Osteoblast (primary cell): Measurements from ENCODE around the gene GPR15LG. TPM values are rescaled to one million over a fixed set of nuclear protein-coding genes. Genes with fewer than 3 reads are reported as not detected.
"Not testable (repeated sequence)": the region's sequence is repeated elsewhere in the genome, so short reads cannot be mapped to it uniquely, and the experiment has no call there.

Source experiments
- DNase-seq: peaks from one replicate; pipeline ENCODE4 v3.0.0; 2011; ENCODE audit warnings: low spot score, mixed read lengths; ENCODE audit not compliant: insufficient read length; ENCODE audit errors: missing footprints
- H2AFZ ChIP-seq: 2 replicates; pipeline ENCODE4 v1.6.0; 2011; ENCODE audit warnings: mild to moderate bottlenecking, low read length
- H3K27ac ChIP-seq: 2 replicates; pipeline ENCODE4 v1.5.1; 2011; ENCODE audit warnings: mild to moderate bottlenecking, low read depth, low read length, moderate library complexity
- H3K27me3 ChIP-seq: 2 replicates; pipeline ENCODE4 v1.6.0; 2012; ENCODE audit warnings: mild to moderate bottlenecking, control low read depth, inconsistent platforms, low read length, moderate library complexity; ENCODE audit not compliant: insufficient read depth
- H3K36me3 ChIP-seq: 2 replicates; pipeline ENCODE4 v1.5.1; 2011; ENCODE audit warnings: mild to moderate bottlenecking, low read length, control low read depth, moderate library complexity; ENCODE audit not compliant: insufficient read depth
- H3K4me1 ChIP-seq: 2 replicates; pipeline ENCODE4 v1.5.1; 2011; ENCODE audit warnings: mild to moderate bottlenecking, low read length, control low read depth, moderate library complexity; ENCODE audit not compliant: insufficient read depth
- H3K4me2 ChIP-seq: 2 replicates; pipeline ENCODE4 v1.6.0; 2011; ENCODE audit warnings: mild to moderate bottlenecking, low read length; ENCODE audit not compliant: insufficient read depth
- H3K4me3 ChIP-seq: fragments of 200-600 bp; sonication (generic); 3 replicates; pipeline ENCODE4 v1.5.1; 2012; ENCODE audit warnings: mild to moderate bottlenecking, low read length, inconsistent platforms; ENCODE audit not compliant: insufficient read depth
- H3K79me2 ChIP-seq: 2 replicates; pipeline ENCODE4 v1.6.0; 2012; ENCODE audit warnings: mild to moderate bottlenecking, low read length, control low read depth, inconsistent platforms; ENCODE audit not compliant: insufficient read depth
- H3K9me3 ChIP-seq: 2 replicates; pipeline ENCODE4 v1.5.1; 2011; ENCODE audit warnings: low read depth, low read length, control low read depth
- H4K20me1 ChIP-seq: 2 replicates; pipeline ENCODE4 v1.6.0; 2012; ENCODE audit warnings: mild to moderate bottlenecking, low read length, control low read depth; ENCODE audit not compliant: insufficient read depth
- CTCF ChIP-seq: IDR thresholded peaks from 2 replicates; pipeline ENCODE4 v1.5.1; 2011; ENCODE audit warnings: mild to moderate bottlenecking, low read depth, low read length, moderate library complexity; ENCODE audit errors: extremely low read depth
- total RNA-seq: library from RNA; depleted of rRNA; stranded (reverse); fragments of >200 nt; gene quantifications from 2 replicates; pipeline ENCODE4 v1.2.3, GENCODE V29; 2012

GPR15LG gene
- total RNA-seq, 1 donor, result not detected

- peaks cover 86% of the 10 kb centered on the region for H3K36me3 ChIP-seq
- no peak for DNase-seq
- H3K4me3 ChIP-seq, result no peak overlapping the region
- no peak overlapping the region for H2AFZ ChIP-seq
- TF ChIP-seq CTCF, result no peak
- no peak overlapping the region for H3K27ac ChIP-seq
- peaks cover 4% of the 10 kb centered on the region for H3K79me2 ChIP-seq
- no peaks in the 10 kb centered on the region for H3K4me1 ChIP-seq
- H3K27me3 ChIP-seq, result no peaks in the 10 kb centered on the region
- no peaks in the 10 kb centered on the region for H3K9me3 ChIP-seq
- no peaks in the 10 kb centered on the region for H4K20me1 ChIP-seq
- H3K4me2 ChIP-seq, result no peak overlapping the region
Observed at GRCh38 chr10:84147347-84147746, 26.3 kb upstream of the GPR15LG start.

DNA sequence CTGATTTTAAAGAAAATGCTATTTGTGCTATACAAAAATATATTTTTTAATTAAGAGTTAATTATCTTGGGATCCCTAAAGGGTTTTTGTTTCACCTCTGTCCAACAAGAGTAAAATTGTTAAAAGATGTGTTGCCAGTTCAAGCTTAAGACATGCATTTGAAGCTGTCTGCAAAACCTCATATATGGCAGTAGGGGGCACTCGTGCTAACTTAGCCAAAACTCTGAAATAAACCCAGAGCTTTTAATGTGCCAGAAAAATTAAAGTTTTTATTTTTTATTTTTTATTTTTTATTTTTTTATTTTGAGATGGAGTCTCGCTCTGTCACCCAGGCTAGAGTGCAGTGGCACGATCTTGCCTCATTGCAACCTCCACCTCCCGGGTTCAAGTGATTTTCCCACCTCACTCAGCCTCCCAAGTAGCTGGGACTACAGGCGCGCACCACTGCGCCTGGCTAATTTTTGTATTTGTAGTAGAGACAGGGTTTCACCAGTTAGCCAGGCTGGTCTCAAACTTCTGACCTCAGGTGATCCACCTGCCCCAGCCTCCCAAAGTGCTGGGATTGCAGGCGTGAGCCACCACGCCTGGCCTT is 25.5 kb upstream of the GPR15LG start:
- not testable (repeated sequence) for H3K79me2 ChIP-seq, H4K20me1 ChIP-seq, H3K27me3 ChIP-seq, H3K4me1 ChIP-seq, H3K27ac ChIP-seq, H2AFZ ChIP-seq, H3K4me3 ChIP-seq, H3K9me3 ChIP-seq, H3K4me2 ChIP-seq
- H3K36me3 ChIP-seq, result peaks cover 84% of the 10 kb centered on the region
- TF ChIP-seq CTCF, result peak; percentile 70
- peak; percentile 31 for DNase-seq

- H4K20me1 ChIP-seq, result no peaks in the 10 kb centered on the region
- H3K4me3 ChIP-seq, result no peak overlapping the region
- H3K36me3 ChIP-seq, result peaks cover 69% of the 10 kb centered on the region
- H3K27me3 ChIP-seq, result no peaks in the 10 kb centered on the region
- no peak for TF ChIP-seq CTCF
- no peak overlapping the region for H3K4me2 ChIP-seq
- no peak overlapping the region for H2AFZ ChIP-seq
- no peak for DNase-seq
- no peaks in the 10 kb centered on the region for H3K4me1 ChIP-seq
- no peaks in the 10 kb centered on the region for H3K9me3 ChIP-seq
- no peak overlapping the region for H3K27ac ChIP-seq
- H3K79me2 ChIP-seq, result no peaks in the 10 kb centered on the region
Observed at GRCh38 chr10:84149854-84150253, 23.7 kb upstream of the GPR15LG start.

GRCh38 chr10:84152769-84153168 is 20.8 kb upstream of the GPR15LG start:
- no peak for DNase-seq
- H3K27me3 ChIP-seq, result no peaks in the 10 kb centered on the region
- no peak overlapping the region for H2AFZ ChIP-seq
- no peaks in the 10 kb centered on the region for H4K20me1 ChIP-seq
- no peak overlapping the region for H3K4me2 ChIP-seq
- H3K27ac ChIP-seq, result no peak overlapping the region
- H3K4me3 ChIP-seq, result no peak overlapping the region
- peaks cover 44% of the 10 kb centered on the region for H3K36me3 ChIP-seq
- no peaks in the 10 kb centered on the region for H3K9me3 ChIP-seq
- no peak for TF ChIP-seq CTCF
- H3K79me2 ChIP-seq, result no peaks in the 10 kb centered on the region
- no peaks in the 10 kb centered on the region for H3K4me1 ChIP-seq
